COR-L47 (cell line): ENCODE measurements around the gene HS6ST3.

ENCODE experiments used
- DNase-seq: peaks from one replicate; lab custom pipeline; 2025; lab: John Stamatoyannopoulos, UW

HS6ST3 gene

GRCh38 chr13:96544957-96545356, 455.1 kb downstream of the HS6ST3 start:
- no peak for DNase-seq

DNA sequence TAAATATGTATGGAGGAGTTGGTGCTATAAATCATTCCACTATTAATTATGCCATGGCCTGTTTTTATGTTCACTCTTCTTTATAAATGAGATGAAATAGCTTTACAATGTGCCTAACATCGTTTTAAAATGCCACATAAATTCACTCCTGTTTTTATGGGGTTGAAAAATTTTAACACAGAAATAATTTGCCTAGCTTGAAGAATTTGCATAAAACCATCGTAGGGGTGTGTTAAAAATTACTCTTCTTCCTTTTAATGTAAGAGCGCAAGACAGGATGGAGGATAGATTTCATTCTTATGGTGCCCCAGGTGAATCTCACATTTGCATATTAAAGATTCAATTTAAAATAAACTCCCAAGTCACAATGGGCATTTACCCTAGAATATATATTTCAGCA, 456.6 kb downstream of the HS6ST3 start:
- DNase-seq = no peak

GRCh38 chr13:96551546-96551945, 461.6 kb downstream of the HS6ST3 start:
- DNase-seq = peak; percentile 31

DNA sequence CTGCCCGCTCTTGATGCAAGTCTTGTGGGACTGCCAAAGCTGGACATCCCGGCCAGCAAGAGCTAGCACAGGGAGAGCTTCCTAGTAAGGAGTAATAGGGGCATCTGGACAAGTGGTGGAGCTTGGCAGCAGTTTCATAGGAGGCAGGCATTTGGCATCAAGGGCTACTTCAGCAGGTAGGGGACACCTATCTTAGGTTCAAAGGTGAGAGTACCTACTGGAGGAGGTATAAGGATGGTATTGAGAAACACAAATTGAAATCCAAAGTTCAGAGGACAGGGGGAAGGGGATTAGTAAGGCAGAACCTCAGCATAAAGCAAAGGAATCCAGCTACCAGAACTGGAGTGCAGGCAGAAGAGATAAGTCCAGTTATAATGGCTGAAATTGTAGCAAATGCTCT, 462.7 kb downstream of the HS6ST3 start:
- DNase-seq = no peak

- DNase-seq = no peak
Observed at GRCh38 chr13:96553796-96554195, 463.9 kb downstream of the HS6ST3 start.

- no peak for DNase-seq
Observed at GRCh38 chr13:96573563-96573962, 483.7 kb downstream of the HS6ST3 start.

- no peak for DNase-seq
Observed at GRCh38 chr13:96575423-96576320, 485.8 kb downstream of the HS6ST3 start.

- no peak for DNase-seq
Observed at GRCh38 chr13:96581741-96582140, 491.8 kb downstream of the HS6ST3 start.

DNA sequence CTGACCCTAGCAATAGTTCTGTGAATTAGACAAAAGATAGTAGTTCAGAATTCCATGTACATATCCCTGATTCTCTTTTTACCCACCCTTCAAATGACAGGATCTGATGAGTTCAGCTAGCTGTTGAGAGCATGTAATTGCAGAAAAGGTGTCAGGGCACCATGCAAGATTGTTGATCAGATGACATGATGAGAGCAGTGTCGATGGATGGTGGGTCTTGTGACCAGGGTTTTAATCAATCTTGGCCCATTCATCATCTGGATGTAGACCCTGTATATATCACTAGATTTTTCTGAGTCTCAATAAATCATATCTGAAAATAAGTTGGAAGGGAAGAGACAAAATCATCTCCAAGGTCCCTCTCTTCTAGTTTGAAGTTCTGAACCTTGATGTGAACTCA, 525.3 kb downstream of the HS6ST3 start:
- no peak for DNase-seq

DNA sequence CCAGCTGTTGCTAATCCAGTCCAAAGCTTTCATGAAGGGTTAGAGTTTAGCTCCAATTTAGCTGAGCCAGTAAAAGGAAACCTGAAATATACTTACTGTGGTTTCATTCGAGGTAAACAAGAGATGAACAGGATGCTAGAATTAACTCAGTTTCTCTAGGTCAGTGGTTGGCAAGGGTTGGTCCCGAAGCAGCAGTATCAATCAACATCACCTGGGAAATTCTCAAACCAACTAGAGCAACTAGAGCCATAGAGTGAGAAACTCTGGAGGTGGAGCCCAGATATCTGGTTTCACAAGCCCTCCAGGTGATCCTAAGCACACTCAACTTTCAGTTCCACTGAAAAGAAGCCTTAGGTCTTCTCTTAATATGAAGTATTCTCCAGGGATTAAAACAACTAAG, 527.6 kb downstream of the HS6ST3 start:
- DNase-seq = no peak

GRCh38 chr13:96621634-96622183, 531.8 kb downstream of the HS6ST3 start:
- DNase-seq = peak; percentile 9

- DNase-seq = no peak
Observed at GRCh38 chr13:96629331-96629730, 539.4 kb downstream of the HS6ST3 start.

DNA sequence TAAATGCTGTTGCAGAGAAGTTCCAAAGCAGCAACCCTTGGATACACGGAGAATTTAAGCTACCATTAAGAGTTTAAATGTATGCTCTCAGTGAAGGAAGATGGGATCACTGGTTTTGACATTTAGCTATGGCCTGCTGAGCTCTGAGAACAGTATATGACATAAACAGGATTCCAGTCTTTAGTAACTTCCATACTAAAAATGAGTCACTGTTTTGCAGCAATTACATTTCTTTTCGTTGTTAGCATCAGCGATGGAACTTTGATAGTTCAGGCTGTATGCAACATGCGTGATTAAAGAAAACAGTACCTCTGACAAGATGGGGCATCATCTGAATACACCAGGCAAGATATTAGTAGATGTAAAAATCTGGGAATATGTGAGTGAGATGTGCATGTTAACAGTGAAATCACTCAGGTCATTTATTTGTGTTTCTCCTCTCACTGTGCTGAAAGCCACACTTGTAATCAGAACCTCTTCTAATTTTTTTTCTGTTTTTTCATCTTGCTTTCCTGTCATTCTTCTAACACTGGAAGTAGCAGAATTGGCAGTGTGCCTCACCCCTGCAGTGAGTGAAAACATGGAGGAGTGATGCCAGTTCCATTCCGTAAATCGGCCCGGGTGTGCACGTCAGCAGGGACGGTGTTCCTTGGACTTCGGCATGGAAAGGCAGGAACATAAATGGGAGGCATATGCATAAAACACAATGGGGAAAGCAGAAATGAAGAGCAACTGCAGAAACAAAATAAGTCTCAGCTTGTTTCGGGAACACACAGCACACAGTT, 542.8 kb downstream of the HS6ST3 start:
- peak; percentile 60 for DNase-seq

- DNase-seq = no peak
Observed at GRCh38 chr13:96636001-96636709, 546.2 kb downstream of the HS6ST3 start.

DNA sequence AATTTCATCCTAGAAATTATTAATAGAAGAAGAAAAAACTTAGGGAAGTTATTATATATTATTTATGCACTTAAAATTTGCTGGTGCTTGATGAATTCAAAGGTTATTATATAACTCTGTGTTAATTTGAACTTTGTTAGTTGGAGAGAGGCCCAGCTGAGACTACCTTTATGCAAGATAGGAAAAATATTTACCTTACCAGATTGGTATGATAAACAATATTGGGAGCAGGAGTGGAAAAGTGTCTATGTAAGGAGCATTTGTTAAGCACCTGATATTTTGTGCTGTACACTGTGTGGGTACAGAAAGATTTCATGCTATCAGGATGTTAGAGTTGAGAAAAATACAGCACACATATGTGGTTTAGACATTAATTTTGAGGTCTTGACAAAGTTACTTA, 547.1 kb downstream of the HS6ST3 start:
- no peak for DNase-seq

DNA sequence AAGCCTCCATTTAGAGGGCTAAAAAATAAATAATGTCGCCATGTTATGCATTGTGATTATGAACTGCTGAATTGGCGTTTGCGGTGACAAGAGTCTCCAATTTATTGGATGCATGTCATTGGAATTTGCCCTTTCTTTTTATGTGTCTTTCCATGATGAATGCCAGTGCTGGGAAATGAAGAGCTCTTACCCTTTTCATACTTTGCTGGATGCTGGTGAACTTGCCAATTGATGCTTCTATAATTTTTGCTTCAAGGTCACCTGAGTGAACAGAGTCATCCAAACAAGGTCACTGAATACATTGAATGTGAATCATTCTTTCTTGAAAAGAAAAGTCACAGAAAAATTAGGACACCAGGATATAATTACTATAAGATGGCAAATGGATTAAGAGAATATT, 556.2 kb downstream of the HS6ST3 start:
- no peak for DNase-seq

DNA sequence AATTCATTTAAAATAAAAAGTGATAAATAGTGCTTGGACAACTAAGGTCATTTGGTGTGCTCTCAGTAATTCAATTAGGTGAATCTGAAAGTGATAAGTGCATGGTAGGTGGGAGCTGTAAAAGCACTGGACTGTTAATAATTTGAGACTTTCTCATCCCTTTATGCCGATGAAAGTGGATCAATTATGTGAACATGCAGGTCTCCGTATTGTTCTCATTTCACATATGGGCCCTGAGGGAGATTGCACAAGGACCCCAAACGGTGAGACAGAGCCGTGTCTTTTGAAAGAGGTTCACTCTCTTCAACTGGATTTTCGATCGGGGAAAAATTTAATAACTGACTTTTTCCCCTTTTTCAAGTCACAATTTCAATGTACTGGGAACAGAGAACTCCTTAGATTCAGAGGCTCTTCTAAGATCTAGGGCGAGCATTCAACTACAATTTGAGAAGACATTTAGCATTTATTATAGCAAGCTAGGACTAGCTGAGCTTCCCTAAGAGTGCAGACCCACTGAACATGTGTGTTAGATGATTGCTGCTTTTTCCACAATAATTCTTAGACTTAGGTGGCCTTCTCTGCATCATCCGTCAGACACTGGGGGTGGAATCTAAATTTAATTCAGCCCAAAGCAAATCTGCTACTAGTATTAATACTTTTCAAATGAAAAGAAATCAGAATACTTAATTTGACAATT, 556.8 kb downstream of the HS6ST3 start:
- DNase-seq = no peak

DNA sequence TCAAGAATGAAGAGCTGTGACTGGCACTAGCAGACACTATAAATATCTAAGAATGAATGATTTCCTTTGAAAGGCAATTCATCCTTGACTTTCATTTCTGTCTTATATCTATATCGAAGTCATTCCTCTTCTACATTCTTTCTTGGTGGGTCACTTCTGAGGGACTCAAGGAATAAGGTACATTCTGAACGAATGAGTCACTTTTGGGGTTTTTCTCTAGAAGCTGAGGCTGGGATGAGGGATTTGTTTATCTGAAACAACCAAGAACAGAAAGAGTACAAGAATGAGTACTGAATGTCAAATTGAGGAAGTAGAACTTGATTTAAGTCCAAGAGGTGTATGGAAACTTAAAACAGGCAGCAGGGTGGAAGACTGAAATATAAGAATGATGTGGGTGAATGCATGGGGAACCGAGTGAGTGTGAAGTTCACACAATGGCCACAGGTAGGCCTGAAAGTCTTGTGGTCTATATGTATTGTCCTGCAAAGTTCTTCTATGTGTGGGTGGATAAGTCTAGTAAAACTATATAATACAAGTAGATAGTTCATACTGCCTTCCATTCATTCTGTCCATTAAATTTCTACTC, 560.5 kb downstream of the HS6ST3 start:
- DNase-seq = no peak

DNA sequence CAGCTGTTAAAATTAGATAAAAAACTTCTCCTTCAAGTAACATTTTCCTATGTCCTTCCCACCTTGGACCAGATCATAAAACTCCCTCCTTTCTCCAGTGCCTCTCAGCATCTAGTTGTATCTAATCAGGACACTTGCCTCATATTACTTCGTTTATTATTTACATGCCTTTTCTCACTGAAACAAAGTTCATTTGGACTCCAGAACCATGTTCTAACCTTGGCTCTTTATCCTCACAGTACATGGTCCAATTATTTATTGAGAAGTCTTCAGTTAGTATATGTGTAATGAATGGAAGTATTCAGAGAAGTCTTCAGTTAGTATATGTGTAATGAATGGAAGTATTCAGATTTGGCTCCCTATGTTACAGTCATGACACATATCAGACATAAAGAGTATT, 561.7 kb downstream of the HS6ST3 start:
- no peak for DNase-seq

GRCh38 chr13:96652506-96652905, 562.6 kb downstream of the HS6ST3 start:
- no peak for DNase-seq

DNA sequence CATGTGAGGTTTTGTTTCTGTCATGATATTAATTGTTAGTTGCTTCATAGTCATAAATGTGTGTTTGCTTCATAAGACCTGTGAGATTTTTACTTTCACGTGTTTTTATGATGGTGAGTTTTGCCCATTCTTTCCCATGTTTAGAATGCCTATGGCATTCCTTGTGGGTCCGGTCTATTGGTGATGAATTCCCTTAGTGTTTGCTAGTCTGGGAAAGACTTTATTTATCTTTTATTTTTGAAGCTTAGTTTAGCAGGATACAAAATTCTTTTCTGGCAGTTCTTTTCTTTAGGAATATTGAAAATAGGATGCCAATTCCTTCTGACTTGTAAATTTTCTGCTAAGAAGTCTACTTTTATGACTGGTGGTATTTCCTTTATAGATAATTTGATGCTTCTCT, 571.7 kb downstream of the HS6ST3 start:
- no peak for DNase-seq
